Measurements from ENCODE around the gene FGF8.

FGF8 gene

DNA sequence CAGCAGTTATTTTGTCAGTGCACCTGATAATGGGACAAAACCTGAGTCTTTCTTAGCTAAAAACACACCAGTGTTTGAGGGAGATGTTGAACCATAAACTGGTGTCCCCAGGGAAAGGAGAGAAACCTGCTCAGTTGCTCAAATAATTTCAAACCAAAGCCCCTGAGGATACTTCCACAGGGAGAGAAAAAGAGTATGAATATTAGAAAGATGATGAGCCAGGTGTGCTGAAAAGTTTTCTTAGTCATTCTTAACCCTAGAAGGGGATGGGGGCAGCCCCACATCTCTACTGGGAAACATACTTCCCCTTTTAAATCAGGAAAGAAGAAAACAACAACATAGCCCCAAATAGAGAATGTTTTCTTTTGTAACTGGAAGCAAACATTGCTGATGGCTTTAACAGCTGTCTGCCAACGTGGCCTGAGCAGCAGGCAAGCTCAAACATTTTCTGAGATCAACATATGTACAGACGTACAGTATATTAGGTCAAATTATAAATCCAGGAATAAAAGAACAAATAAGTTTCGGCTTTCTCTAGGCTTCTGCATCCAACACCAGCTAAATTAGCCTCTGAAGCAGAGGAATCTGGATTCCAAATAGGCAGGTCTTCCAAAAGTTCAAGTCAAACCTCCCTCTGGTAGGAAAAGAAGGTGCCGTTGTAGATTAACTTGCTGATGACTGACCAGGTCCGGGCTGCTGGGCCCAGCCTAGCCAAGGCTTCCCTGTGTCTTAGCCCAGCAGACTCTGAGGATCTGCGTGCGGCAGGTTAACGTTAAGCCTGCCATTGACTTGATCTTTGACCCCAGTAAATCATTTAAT, 50.4 kb downstream of the FGF8 start:
- no peak for DNase-seq

DNA sequence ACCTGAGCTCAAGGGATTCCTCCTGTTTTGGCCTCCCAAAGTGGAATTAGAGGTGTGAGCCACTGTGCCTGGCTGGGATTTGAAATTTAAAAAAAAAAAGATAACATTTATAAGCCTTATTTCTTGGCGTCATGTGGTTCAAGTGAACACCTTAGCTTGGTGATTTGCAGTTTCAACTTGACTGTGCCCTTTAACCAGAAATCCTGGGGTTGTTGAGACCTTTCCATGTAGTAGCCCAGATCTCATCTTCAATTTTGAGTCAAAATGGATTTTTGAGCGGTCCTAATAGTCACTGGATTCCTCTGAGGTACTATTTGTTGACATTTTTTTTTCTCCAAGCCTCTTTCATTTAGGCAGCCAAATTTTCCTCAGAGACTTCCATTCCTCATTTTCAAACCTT, 51.5 kb downstream of the FGF8 start:
- no peak for DNase-seq

DNA sequence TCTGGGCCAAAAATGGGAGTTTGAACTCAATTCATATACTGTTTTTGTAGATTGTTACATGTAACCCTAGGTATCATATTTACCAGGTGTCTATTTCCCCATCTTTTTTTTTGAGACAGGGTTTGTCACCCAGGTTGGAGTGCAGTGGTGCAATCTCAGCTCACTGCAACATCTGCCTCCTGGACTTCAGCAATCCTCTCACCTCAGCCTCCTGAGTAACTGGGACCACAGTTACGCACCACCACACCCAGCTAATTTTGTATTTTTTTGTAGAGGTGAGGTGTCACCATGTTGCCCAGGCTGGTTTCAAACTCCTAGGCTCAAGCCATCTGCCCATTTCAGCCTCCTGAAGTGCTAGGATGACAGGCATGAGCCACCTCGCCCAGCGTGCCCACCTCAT, 52.7 kb downstream of the FGF8 start:
- DNase-seq: no peak

DNA sequence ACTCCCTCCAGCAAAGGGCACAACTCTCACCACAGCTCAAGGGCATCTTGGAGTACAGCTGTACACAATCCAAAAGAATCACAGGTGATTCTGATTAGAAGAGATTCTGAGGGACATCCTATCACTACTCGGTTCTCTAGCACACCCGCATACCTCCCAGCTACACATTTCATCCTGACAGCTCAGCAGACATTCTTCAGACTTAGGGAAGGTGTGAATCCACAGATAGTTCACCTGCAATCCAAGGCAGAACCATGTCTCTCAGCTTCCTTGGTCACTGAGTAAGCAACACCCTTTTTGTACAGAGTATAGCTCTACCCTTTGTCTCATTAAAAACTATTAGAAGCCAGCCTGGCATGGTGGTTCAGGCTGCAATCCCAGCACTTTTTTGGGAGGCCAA, 54.1 kb downstream of the FGF8 start:
- no peak for DNase-seq

DNA sequence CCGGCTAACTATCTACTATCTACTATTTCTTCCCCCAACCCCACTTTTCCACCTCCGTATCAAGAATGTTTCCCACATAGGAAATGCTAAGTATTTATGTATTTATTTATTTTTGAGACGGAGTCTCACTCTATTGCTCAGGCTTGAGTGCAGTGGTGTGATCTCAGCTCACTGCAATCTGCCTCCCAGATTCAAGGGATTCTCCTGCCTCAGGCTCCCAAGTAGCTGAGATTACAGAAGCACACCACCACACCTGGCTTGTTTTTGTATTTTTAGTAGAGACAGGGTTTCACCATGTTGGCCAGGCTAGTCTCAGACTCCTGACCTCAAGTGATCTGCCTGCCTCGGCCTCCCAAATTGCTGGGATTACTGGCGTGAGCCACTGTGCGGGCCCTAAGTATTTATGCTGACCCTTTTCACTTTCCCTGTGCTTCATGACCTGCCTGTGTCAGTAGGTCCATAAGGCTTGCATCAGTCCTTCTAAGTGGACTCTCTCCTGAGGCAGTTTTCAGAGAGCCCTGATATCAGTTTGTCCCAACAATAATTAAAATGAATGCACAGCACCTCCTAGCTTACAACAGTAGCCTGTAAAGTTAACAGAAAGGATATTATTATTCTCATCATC, 55.2 kb downstream of the FGF8 start:
- DNase-seq: no peak
